GM19328 (cell line): ENCODE data around the gene RRAS.

Experiments
- ATAC-seq: cut with Tn5 transposase; IDR thresholded peaks from one replicate; pipeline ENCODE4 v1.9.1; 2021; ENCODE audit warnings: mild to moderate bottlenecking, moderate library complexity; ENCODE audit not compliant: unreplicated experiment

Gene RRAS

GRCh38 chr19:49655570-49656455 lies 15.9 kb upstream of the RRAS start:
- ATAC-seq: no peak

- no peak for ATAC-seq
Observed at GRCh38 chr19:49654581-49654980, 14.6 kb upstream of the RRAS start.

- ATAC-seq: no peak
Observed at GRCh38 chr19:49653466-49653806, 13.5 kb upstream of the RRAS start.

GRCh38 chr19:49652551-49653465 lies 12.9 kb upstream of the RRAS start:
- ATAC-seq: no peak

GRCh38 chr19:49651820-49652550 lies 12.0 kb upstream of the RRAS start:
- ATAC-seq: no peak

GRCh38 chr19:49651029-49651819 lies 11.3 kb upstream of the RRAS start:
- no peak for ATAC-seq

GRCh38 chr19:49646586-49646985 lies 6.6 kb upstream of the RRAS start:
- ATAC-seq: no peak

GRCh38 chr19:49645995-49646394 lies 6.1 kb upstream of the RRAS start:
- ATAC-seq: no peak

GRCh38 chr19:49645592-49645991 lies 5.6 kb upstream of the RRAS start:
- no peak for ATAC-seq

- ATAC-seq: no peak
Observed at GRCh38 chr19:49643466-49643865, 3.5 kb upstream of the RRAS start.

GRCh38 chr19:49642492-49643035 lies 2.6 kb upstream of the RRAS start:
- ATAC-seq: no peak

GRCh38 chr19:49641688-49642491 lies 1.9 kb upstream of the RRAS start, which contains the start of gene SCAF1:
Gene SCAF1 (plus strand): TSS chr19:49642209. CDS start chr19:49645027, 2,818 bp downstream.
- ATAC-seq: peak; percentile 67

GRCh38 chr19:49639401-49640112 lies 386 bp downstream of the RRAS start:
- no peak for ATAC-seq

GRCh38 chr19:49637821-49638738 lies 1.9 kb downstream of the RRAS start:
- ATAC-seq: no peak

GRCh38 chr19:49636233-49636932 lies 3.6 kb downstream of the RRAS start:
- ATAC-seq: no peak

GRCh38 chr19:49635530-49636232 lies 4.3 kb downstream of the RRAS start:
- no peak for ATAC-seq
